Measurements from ENCODE around the gene LIMS2.

LIMS2 gene

DNA sequence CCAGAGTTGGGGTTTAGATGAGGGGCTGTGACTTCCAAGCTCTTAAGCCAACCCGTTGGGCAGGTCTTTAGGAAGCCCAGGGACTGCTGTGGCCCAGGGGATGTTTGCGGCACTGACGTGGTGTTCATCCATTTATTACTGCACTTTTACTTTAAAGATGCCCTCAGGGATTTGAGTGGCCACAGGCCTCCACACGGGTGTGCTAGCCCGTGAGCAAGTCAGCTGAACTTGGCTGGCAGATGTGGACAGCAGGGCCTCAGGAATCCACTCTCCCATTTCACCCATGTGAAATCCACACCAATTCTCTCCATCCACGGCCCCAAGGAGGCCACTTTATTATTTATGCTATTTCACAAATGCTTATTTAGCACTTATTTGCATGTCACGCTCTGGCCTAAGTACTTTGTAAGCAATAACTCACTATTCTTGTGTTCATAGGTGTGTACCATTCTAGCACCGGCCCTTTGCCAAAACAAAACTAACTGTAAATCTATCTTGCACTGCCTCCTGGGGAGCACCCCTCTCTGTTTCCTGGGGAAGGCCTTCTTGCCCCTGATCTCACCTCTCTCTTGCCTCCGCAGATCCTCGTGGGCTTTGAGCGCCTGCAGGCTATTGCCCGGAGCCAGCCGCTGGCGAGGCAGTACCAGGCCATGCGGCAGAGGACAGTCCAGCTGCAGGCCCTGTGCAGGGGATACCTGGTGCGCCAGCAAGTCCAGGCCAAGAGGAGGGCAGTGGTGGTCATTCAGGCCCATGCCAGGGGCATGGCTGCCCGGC lies 68.5 kb downstream of the LIMS2 start:
- no peaks in the 10 kb centered on the region for H3K79me2 ChIP-seq (ENCODE audit: control insufficient read depth, insufficient read depth, low read length, poor library complexity)

DNA sequence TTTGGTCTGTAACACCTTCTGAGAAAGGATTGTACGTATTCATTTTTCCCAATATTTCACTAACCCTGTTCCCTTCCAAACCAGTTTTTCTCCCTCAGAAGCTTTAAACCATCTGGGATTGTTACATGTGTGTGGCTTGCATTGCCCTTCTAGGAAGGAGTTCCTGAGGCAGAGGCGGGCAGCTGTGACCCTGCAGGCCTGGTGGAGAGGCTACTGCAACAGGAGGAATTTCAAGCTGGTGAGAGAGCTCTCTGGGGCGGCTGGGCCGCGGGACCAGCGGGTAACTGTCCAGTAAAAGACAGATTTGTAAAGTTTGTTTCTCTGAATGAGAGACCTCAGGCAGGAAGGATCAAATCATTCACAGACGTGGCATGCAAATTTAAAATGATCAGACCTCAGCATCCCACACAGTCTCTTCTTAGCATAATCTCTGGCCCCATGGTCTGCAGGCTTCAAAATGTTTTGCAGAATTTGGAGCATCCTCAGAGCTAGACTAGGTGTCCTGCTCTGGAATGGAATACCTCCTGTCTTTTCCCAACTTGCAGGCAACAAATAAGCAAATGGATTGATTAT lies 69.6 kb downstream of the LIMS2 start:
- no peak overlapping the region for H4K8ac ChIP-seq (ENCODE audit: low read depth, low read length)
- WGBS (ENCODE audit: extremely low coverage, insufficient coverage, insufficient read length): no CpG with 5 or more reads among the region's 7 CpGs

More for the DNA sequence above, 68.5 kb downstream of the LIMS2 start:
- Histone ChIP-seq H3K18ac (ENCODE audit: low read length) (no peak overlapping the region), H3K9me3 (ENCODE audit: insufficient read depth, low read depth, low read length) (no peaks in the 10 kb centered on the region), H3K23ac (ENCODE audit: low read length) (no peak overlapping the region), H2AFZ (ENCODE audit: insufficient read depth, low read length, poor library complexity) (no peak overlapping the region), H4K91ac (ENCODE audit: low read depth, low read length) (no peak overlapping the region), H3K4ac (ENCODE audit: low read depth, low read length) (no peak overlapping the region), H3K4me3 (ENCODE audit: low read depth, low read length) (no peak overlapping the region), H2BK120ac (ENCODE audit: insufficient read depth, low read length, poor library complexity) (no peak overlapping the region), H4K8ac (ENCODE audit: low read depth, low read length) (no peak overlapping the region), H3K79me1 (ENCODE audit: low read length) (no peaks in the 10 kb centered on the region), H2BK12ac (ENCODE audit: low read length) (no peak overlapping the region), H3K27me3 (ENCODE audit: insufficient read depth, low read length) (no peaks in the 10 kb centered on the region), H4K12ac (ENCODE audit: low read depth, low read length) (no peak overlapping the region), H3K9ac (ENCODE audit: low read length) (no peak overlapping the region), H2BK5ac (ENCODE audit: low read depth, low read length, poor library complexity) (no peak overlapping the region), H3K4me1 (ENCODE audit: control insufficient read depth in 1 of 2, insufficient read depth in 2 of 2, low read length in 2 of 2) (no peaks in the 10 kb centered on the region), H3K4me2 (ENCODE audit: low read length) (no peak overlapping the region), H2AK5ac (ENCODE audit: low read length) (no peak overlapping the region), H3K36me3 (ENCODE audit: control insufficient read depth in 1 of 2, insufficient read depth in 2 of 2, low read length in 2 of 2) (no peaks in the 10 kb centered on the region), H3K14ac (ENCODE audit: low read length) (no peak overlapping the region), H3K27ac (ENCODE audit: low read depth, low read length) (no peak overlapping the region)
- WGBS (ENCODE audit: extremely low coverage, insufficient coverage, insufficient read length): no CpG with 5 or more reads among the region's 17 CpGs
- DNase-seq: peak in 1 of 2 donors; percentile 58

DNA sequence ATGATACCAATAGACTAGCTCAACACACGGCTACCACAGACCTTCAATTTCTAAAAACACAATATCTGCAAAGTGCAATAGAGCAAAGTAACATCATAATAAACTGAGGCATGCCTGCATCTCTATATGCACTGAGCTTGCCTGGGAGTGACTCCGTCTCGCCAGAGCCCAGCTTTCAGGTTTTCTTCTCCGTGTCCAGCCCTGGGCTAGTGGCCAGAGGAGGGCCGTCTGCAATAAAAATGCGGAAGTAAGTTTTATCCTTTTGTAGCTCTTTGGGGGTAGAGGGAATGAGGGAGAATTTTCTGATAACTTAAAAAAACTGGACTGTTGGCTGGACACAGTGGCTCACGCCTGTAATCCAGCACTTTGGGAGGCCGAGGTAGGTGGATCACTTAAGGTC lies 70.3 kb downstream of the LIMS2 start:
- Histone ChIP-seq H3K9me3 (ENCODE audit: insufficient read depth, low read depth, low read length) (no peaks in the 10 kb centered on the region), H4K12ac (ENCODE audit: low read depth, low read length) (no peak overlapping the region), H4K91ac (ENCODE audit: low read depth, low read length) (no peak overlapping the region), H2BK120ac (ENCODE audit: insufficient read depth, low read length, poor library complexity) (no peak overlapping the region), H3K79me1 (ENCODE audit: low read length) (no peaks in the 10 kb centered on the region), H3K79me2 (ENCODE audit: control insufficient read depth, insufficient read depth, low read length, poor library complexity) (no peaks in the 10 kb centered on the region), H3K4ac (ENCODE audit: low read depth, low read length) (no peak overlapping the region), H2AK5ac (ENCODE audit: low read length) (no peak overlapping the region), H4K8ac (ENCODE audit: low read depth, low read length) (no peak overlapping the region), H3K27me3 (ENCODE audit: insufficient read depth, low read length) (no peaks in the 10 kb centered on the region), H3K4me3 (ENCODE audit: low read depth, low read length) (no peak overlapping the region), H3K4me2 (ENCODE audit: low read length) (no peak overlapping the region), H2BK12ac (ENCODE audit: low read length) (no peak overlapping the region), H3K4me1 (ENCODE audit: control insufficient read depth in 1 of 2, insufficient read depth in 2 of 2, low read length in 2 of 2) (no peaks in the 10 kb centered on the region), H3K23ac (ENCODE audit: low read length) (no peak overlapping the region), H3K9ac (ENCODE audit: low read length) (no peak overlapping the region), H2BK5ac (ENCODE audit: low read depth, low read length, poor library complexity) (no peak overlapping the region), H3K14ac (ENCODE audit: low read length) (no peak overlapping the region), H3K36me3 (ENCODE audit: control insufficient read depth in 1 of 2, insufficient read depth in 2 of 2, low read length in 2 of 2) (no peaks in the 10 kb centered on the region), H2AFZ (ENCODE audit: insufficient read depth, low read length, poor library complexity) (no peak overlapping the region), H3K18ac (ENCODE audit: low read length) (no peak overlapping the region), H3K27ac (ENCODE audit: low read depth, low read length) (no peak overlapping the region)
- no CpG with 5 or more reads among the region's 8 CpGs for WGBS (ENCODE audit: extremely low coverage, insufficient coverage, insufficient read length)
- DNase-seq: no peak

More for the DNA sequence above, 69.6 kb downstream of the LIMS2 start:
- Histone ChIP-seq H3K4me1 (ENCODE audit: control insufficient read depth in 1 of 2, insufficient read depth in 2 of 2, low read length in 2 of 2) (no peaks in the 10 kb centered on the region), H3K4me3 (ENCODE audit: low read depth, low read length) (no peak overlapping the region), H4K91ac (ENCODE audit: low read depth, low read length) (no peak overlapping the region), H3K27ac (ENCODE audit: low read depth, low read length) (no peak overlapping the region), H3K9me3 (ENCODE audit: insufficient read depth, low read depth, low read length) (no peaks in the 10 kb centered on the region), H3K27me3 (ENCODE audit: insufficient read depth, low read length) (no peaks in the 10 kb centered on the region), H3K4me2 (ENCODE audit: low read length) (no peak overlapping the region), H3K23ac (ENCODE audit: low read length) (no peak overlapping the region), H3K79me2 (ENCODE audit: control insufficient read depth, insufficient read depth, low read length, poor library complexity) (no peaks in the 10 kb centered on the region), H2AFZ (ENCODE audit: insufficient read depth, low read length, poor library complexity) (no peak overlapping the region), H3K4ac (ENCODE audit: low read depth, low read length) (no peak overlapping the region), H3K14ac (ENCODE audit: low read length) (no peak overlapping the region), H2BK5ac (ENCODE audit: low read depth, low read length, poor library complexity) (no peak overlapping the region), H3K18ac (ENCODE audit: low read length) (no peak overlapping the region), H4K12ac (ENCODE audit: low read depth, low read length) (no peak overlapping the region), H3K36me3 (ENCODE audit: control insufficient read depth in 1 of 2, insufficient read depth in 2 of 2, low read length in 2 of 2) (no peaks in the 10 kb centered on the region), H2AK5ac (ENCODE audit: low read length) (no peak overlapping the region), H2BK120ac (ENCODE audit: insufficient read depth, low read length, poor library complexity) (no peak overlapping the region), H3K79me1 (ENCODE audit: low read length) (no peaks in the 10 kb centered on the region), H2BK12ac (ENCODE audit: low read length) (no peak overlapping the region), H3K9ac (ENCODE audit: low read length) (no peak overlapping the region)
- peak; percentile 80 to 82 for DNase-seq

DNA sequence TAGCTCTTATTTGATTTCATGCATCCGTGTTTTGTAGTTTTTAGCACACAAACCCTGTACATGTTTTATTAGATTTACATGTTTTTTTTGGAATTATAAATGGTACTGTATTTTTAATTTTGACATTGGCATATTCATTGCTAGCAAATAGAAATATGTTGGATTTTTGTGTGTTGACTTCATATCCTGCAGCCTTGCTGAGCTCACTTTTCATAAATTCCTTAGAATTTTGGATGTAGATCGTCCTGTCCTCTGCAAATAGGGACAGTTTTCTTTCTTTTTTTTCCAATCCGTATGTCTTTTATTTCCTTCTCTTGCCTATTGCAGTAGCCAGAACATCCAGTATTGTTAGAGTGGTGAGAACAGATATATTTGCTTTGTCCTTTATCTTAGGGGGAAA lies 76.1 kb downstream of the LIMS2 start:
- no peak overlapping the region for H2BK12ac ChIP-seq (ENCODE audit: low read length)
- H3K18ac ChIP-seq (ENCODE audit: low read length): no peak overlapping the region
- WGBS (ENCODE audit: extremely low coverage, insufficient coverage, insufficient read length): no CpG with 5 or more reads among the region's 3 CpGs

More for the DNA sequence above, 76.1 kb downstream of the LIMS2 start:
- Histone ChIP-seq H3K79me2 (ENCODE audit: control insufficient read depth, insufficient read depth, low read length, poor library complexity) (no peaks in the 10 kb centered on the region), H3K36me3 (ENCODE audit: control insufficient read depth in 1 of 2, insufficient read depth in 2 of 2, low read length in 2 of 2) (no peaks in the 10 kb centered on the region), H3K9me3 (ENCODE audit: insufficient read depth, low read depth, low read length) (no peaks in the 10 kb centered on the region), H3K14ac (ENCODE audit: low read length) (no peak overlapping the region), H3K4me3 (ENCODE audit: low read depth, low read length) (no peak overlapping the region), H3K27ac (ENCODE audit: low read depth, low read length) (no peak overlapping the region), H3K79me1 (ENCODE audit: low read length) (peaks cover 3% of the 10 kb centered on the region), H2BK120ac (ENCODE audit: insufficient read depth, low read length, poor library complexity) (no peak overlapping the region), H3K27me3 (ENCODE audit: insufficient read depth, low read length) (no peaks in the 10 kb centered on the region), H3K9ac (ENCODE audit: low read length) (no peak overlapping the region), H3K4me2 (ENCODE audit: low read length) (no peak overlapping the region), H3K4me1 (ENCODE audit: control insufficient read depth in 1 of 2, insufficient read depth in 2 of 2, low read length in 2 of 2) (peaks cover 0 to 2% of the 10 kb centered on the region in 2 experiments), H2AFZ (ENCODE audit: insufficient read depth, low read length, poor library complexity) (no peak overlapping the region), H3K4ac (ENCODE audit: low read depth, low read length) (no peak overlapping the region), H2AK5ac (ENCODE audit: low read length) (no peak overlapping the region), H4K91ac (ENCODE audit: low read depth, low read length) (no peak overlapping the region), H2BK5ac (ENCODE audit: low read depth, low read length, poor library complexity) (no peak overlapping the region), H3K23ac (ENCODE audit: low read length) (no peak overlapping the region), H4K8ac (ENCODE audit: low read depth, low read length) (no peak overlapping the region), H4K12ac (ENCODE audit: low read depth, low read length) (no peak overlapping the region)
- DNase-seq: peak in 1 of 2 donors; percentile 29

Measured in trophoblast cell (in vitro differentiated cells and primary cell).